Measurements from ENCODE around the gene NUP160. TPM values are rescaled to one million over a fixed set of nuclear protein-coding genes. Genes with fewer than 3 reads are reported as not detected.
"Not testable (repeated sequence)": the region's sequence is repeated elsewhere in the genome, so short reads cannot be mapped to it uniquely, and the experiment has no call there.

NUP160 gene
- total RNA-seq (25.8 TPM), polyA plus RNA-seq (ENCODE audit: insufficient read depth in 1 of 8, insufficient read length in 8 of 8, low replicate concordance in 1 of 8) (10 to 100 TPM; 25.7 to 38.5 (median 28.1) TPM)
- long read RNA-seq, donor 1, full-length matches to known transcripts = 1 of 1 reads
- long read RNA-seq, donor 1, partial matches to known transcripts = 0 of 1 reads
- long read RNA-seq, donor 1, other reads (novel, unspliced or antisense) = 0 of 1 reads
- long read RNA-seq, donor 2 = 0 reads
- long read RNA-seq, donor 3, full-length matches to known transcripts = 3 of 3 reads
- long read RNA-seq, donor 3, partial matches to known transcripts = 0 of 3 reads
- long read RNA-seq, donor 3, other reads (novel, unspliced or antisense) = 0 of 3 reads
- long read RNA-seq, donor 4, full-length matches to known transcripts = 1 of 1 reads
- long read RNA-seq, donor 4, partial matches to known transcripts = 0 of 1 reads
- long read RNA-seq, donor 4, other reads (novel, unspliced or antisense) = 0 of 1 reads
- long read RNA-seq, donor 5, full-length matches to known transcripts = 3 of 15 reads
- long read RNA-seq, donor 5, partial matches to known transcripts = 12 of 15 reads
- long read RNA-seq, donor 5, other reads (novel, unspliced or antisense) = 0 of 15 reads
- long read RNA-seq, donor 6, full-length matches to known transcripts = 6 of 6 reads
- long read RNA-seq, donor 6, partial matches to known transcripts = 0 of 6 reads
- long read RNA-seq, donor 6, other reads (novel, unspliced or antisense) = 0 of 6 reads
- long read RNA-seq, donor 7, full-length matches to known transcripts = 2 of 2 reads
- long read RNA-seq, donor 7, partial matches to known transcripts = 0 of 2 reads
- long read RNA-seq, donor 7, other reads (novel, unspliced or antisense) = 0 of 2 reads
- long read RNA-seq, donor 8, full-length matches to known transcripts = 3 of 3 reads
- long read RNA-seq, donor 8, partial matches to known transcripts = 0 of 3 reads
- long read RNA-seq, donor 8, other reads (novel, unspliced or antisense) = 0 of 3 reads
- long read RNA-seq, donor 9, full-length matches to known transcripts = 4 of 4 reads
- long read RNA-seq, donor 9, partial matches to known transcripts = 0 of 4 reads
- long read RNA-seq, donor 9, other reads (novel, unspliced or antisense) = 0 of 4 reads
- long read RNA-seq, donor 10, full-length matches to known transcripts = 2 of 7 reads
- long read RNA-seq, donor 10, partial matches to known transcripts = 5 of 7 reads
- long read RNA-seq, donor 10, other reads (novel, unspliced or antisense) = 0 of 7 reads
- long read RNA-seq, donor 11 = 0 reads

- Histone ChIP-seq H3K4me1 (ENCODE audit: control insufficient read depth, insufficient read depth, low read length) (peaks cover 14% of the 10 kb centered on the region), H3K4me3 (ENCODE audit: low read length) (peak within 1 kb of the TSS; percentile 99), H3K9me3 (replicated peaks; ENCODE audit: control insufficient read depth, low read depth, low read length) (no peaks in the 10 kb centered on the region), H3K36me3 (ENCODE audit: control insufficient read depth, insufficient read depth, low read length) (peaks cover 34% of the 10 kb centered on the region), H3K27ac (ENCODE audit: low read length) (peak within 1 kb of the TSS; percentile 97), H3K27me3 (ENCODE audit: control insufficient read depth, insufficient read depth, low read length) (no peaks in the 10 kb centered on the region)
- DNase-seq = peak; percentile 88
- under 1% methylated on average over 57 of the region's 66 CpGs for WGBS (ENCODE audit: insufficient coverage)
Observed at GRCh38 chr11:47847892-47848699, at the start of gene NUP160. Gene NUP160, minus strand, starts transcription at chr11:47848350. Its CDS starts 32 bp downstream, at chr11:47848318.

GRCh38 chr11:47896199-47896598, 48.0 kb upstream of the NUP160 start:
- Histone ChIP-seq H3K36me3 (ENCODE audit: control insufficient read depth, insufficient read depth, low read length) (no peaks in the 10 kb centered on the region), H3K27me3 (ENCODE audit: control insufficient read depth, insufficient read depth, low read length) (no peaks in the 10 kb centered on the region), H3K4me1 (ENCODE audit: control insufficient read depth, insufficient read depth, low read length) (no peaks in the 10 kb centered on the region), H3K27ac (ENCODE audit: low read length) (no peak overlapping the region), H3K4me3 (ENCODE audit: low read length) (no peak overlapping the region), H3K9me3 (replicated peaks; ENCODE audit: control insufficient read depth, low read depth, low read length) (no peaks in the 10 kb centered on the region)
- no peak for DNase-seq
- 93% methylated on average over 3 of the region's 7 CpGs for whole genome bisulfite sequencing (ENCODE audit: insufficient coverage)

- WGBS (ENCODE audit: insufficient coverage) = no CpG with 5 or more reads among the region's 2 CpGs
- H3K4me1 ChIP-seq (ENCODE audit: control insufficient read depth, insufficient read depth, low read length) = no peaks in the 10 kb centered on the region
- no peak for DNase-seq
- no peaks in the 10 kb centered on the region for H3K9me3 ChIP-seq (replicated peaks; ENCODE audit: control insufficient read depth, low read depth, low read length)
- no peaks in the 10 kb centered on the region for H3K36me3 ChIP-seq (ENCODE audit: control insufficient read depth, insufficient read depth, low read length)
- H3K27ac ChIP-seq (ENCODE audit: low read length) = no peak overlapping the region
- H3K4me3 ChIP-seq (ENCODE audit: low read length) = no peak overlapping the region
- no peaks in the 10 kb centered on the region for H3K27me3 ChIP-seq (ENCODE audit: control insufficient read depth, insufficient read depth, low read length)
Observed at GRCh38 chr11:47895035-47895434, 46.9 kb upstream of the NUP160 start.

- H3K4me3 ChIP-seq (ENCODE audit: low read length); H3K9me3 ChIP-seq (replicated peaks; ENCODE audit: control insufficient read depth, low read depth, low read length); H3K36me3 ChIP-seq (ENCODE audit: control insufficient read depth, insufficient read depth, low read length); H3K27me3 ChIP-seq (ENCODE audit: control insufficient read depth, insufficient read depth, low read length); DNase-seq; H3K27ac ChIP-seq (ENCODE audit: low read length); H3K4me1 ChIP-seq (ENCODE audit: control insufficient read depth, insufficient read depth, low read length): not testable (repeated sequence)
- 92% methylated on average over 33 of the region's 57 CpGs for WGBS (ENCODE audit: insufficient coverage)
Observed at GRCh38 chr11:47892546-47893276, 44.6 kb upstream of the NUP160 start.

DNA sequence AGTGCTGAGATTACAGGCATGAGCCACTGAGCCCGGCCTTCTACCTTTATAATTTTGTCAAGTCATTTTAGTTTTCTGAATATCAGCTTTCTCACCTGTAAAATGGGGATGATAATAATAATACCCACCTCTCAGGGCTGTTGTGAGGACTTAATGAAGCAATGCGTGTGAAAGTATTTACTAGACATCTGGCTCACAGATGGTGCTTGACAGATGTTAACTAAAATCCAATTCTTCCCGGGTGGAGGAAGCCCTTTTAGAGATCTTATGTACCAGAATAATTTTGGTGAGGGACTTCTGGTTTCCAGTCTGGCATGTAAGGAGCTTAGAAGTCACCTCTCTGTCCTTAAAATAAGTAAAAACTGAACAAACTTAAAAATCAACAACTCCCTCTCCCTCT, 43.7 kb upstream of the NUP160 start:
- Histone ChIP-seq H3K4me3 (ENCODE audit: low read length) (no peak overlapping the region), H3K36me3 (ENCODE audit: control insufficient read depth, insufficient read depth, low read length) (no peaks in the 10 kb centered on the region), H3K4me1 (ENCODE audit: control insufficient read depth, insufficient read depth, low read length) (no peaks in the 10 kb centered on the region), H3K9me3 (replicated peaks; ENCODE audit: control insufficient read depth, low read depth, low read length) (no peaks in the 10 kb centered on the region), H3K27me3 (ENCODE audit: control insufficient read depth, insufficient read depth, low read length) (no peaks in the 10 kb centered on the region), H3K27ac (ENCODE audit: low read length) (no peak overlapping the region)
- WGBS (ENCODE audit: insufficient coverage) = no CpG with 5 or more reads among the region's 3 CpGs
- no peak for DNase-seq

DNA sequence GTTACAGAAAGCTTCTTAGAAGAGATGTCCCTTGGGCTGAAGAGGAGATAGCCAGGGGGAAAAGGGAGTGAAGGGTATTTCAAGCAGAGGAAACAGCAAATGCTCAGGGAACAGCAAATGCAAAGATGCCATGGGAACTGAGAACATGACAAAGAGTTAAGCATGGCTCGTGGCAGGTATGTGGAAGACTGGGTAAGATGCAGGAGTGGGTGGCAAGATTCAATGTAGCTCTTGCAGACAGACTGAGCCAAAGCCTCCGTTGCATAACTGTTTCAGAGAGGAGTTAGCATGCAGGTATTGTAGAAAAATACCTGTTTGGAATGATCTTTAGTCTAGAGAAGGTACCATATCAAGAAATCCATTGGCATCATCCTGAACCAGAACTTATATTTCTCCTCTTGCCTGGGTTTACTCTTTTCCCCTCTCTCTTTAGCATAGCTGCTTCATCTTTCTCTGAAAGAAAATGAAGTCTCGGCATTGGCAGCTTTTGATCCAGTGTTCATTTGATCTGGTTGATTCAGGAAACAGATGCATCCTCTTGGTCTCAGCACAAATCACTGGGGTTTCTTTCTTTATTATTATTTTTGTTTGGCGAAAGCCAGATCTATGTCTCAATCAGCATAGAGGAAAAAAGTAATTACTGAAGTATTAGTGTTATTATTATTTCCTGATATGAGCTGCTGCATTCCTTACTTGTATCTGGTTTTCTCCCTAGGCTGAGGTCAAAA, 41.7 kb upstream of the NUP160 start:
- Histone ChIP-seq H3K36me3 (ENCODE audit: control insufficient read depth, insufficient read depth, low read length) (no peaks in the 10 kb centered on the region), H3K4me3 (ENCODE audit: low read length) (no peak overlapping the region), H3K9me3 (replicated peaks; ENCODE audit: control insufficient read depth, low read depth, low read length) (no peaks in the 10 kb centered on the region), H3K4me1 (ENCODE audit: control insufficient read depth, insufficient read depth, low read length) (peaks cover 4% of the 10 kb centered on the region), H3K27me3 (ENCODE audit: control insufficient read depth, insufficient read depth, low read length) (no peaks in the 10 kb centered on the region), H3K27ac (ENCODE audit: low read length) (no peak overlapping the region)
- 29% methylated on average over 1 of the region's 4 CpGs for WGBS (ENCODE audit: insufficient coverage)
- DNase-seq = peak; percentile 78

DNA sequence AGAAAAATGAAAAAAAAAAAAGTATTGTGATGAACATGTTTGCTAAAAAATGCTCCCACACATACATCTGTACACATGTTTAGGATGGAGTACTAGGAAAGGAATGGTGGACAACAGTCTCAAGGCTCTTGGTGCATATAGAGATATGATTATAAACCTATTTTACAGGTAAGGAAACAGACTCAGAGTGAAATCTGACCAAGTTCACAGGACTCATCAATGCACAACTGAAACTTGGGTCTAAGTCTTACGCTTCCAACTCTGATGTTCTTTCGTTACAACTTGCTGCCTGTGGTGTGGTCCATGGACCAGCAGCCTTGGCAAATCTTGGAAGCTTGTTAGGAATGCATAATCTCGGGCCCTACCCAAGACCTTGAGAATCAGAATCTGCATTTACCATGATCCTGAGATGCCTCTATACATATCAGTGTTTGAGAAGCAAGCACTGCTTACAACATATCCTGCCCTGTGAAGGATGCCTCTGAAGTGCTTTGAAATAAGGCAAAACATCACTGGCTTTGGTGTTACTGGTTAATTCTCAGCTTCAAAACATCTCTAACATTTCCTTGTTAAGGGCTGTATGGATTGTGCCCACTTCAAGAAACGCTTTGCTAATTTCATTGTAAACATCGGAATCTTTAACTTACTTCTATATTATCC, 39.9 kb upstream of the NUP160 start:
- Histone ChIP-seq H3K4me1 (ENCODE audit: control insufficient read depth, insufficient read depth, low read length) (peaks cover 4% of the 10 kb centered on the region), H3K9me3 (replicated peaks; ENCODE audit: control insufficient read depth, low read depth, low read length) (no peaks in the 10 kb centered on the region), H3K27ac (ENCODE audit: low read length) (no peak overlapping the region), H3K27me3 (ENCODE audit: control insufficient read depth, insufficient read depth, low read length) (no peaks in the 10 kb centered on the region), H3K4me3 (ENCODE audit: low read length) (no peak overlapping the region), H3K36me3 (ENCODE audit: control insufficient read depth, insufficient read depth, low read length) (no peaks in the 10 kb centered on the region)
- 97% methylated on average over 3 of the region's 5 CpGs for WGBS (ENCODE audit: insufficient coverage)
- no peak for DNase-seq

GRCh38 chr11:47886096-47886495, 37.9 kb upstream of the NUP160 start:
- Histone ChIP-seq H3K4me3 (ENCODE audit: low read length) (no peak overlapping the region), H3K4me1 (ENCODE audit: control insufficient read depth, insufficient read depth, low read length) (peaks cover 4% of the 10 kb centered on the region), H3K27ac (ENCODE audit: low read length) (peak overlapping the region; percentile 67), H3K36me3 (ENCODE audit: control insufficient read depth, insufficient read depth, low read length) (no peaks in the 10 kb centered on the region), H3K27me3 (ENCODE audit: control insufficient read depth, insufficient read depth, low read length) (no peaks in the 10 kb centered on the region), H3K9me3 (replicated peaks; ENCODE audit: control insufficient read depth, low read depth, low read length) (no peaks in the 10 kb centered on the region)
- WGBS (ENCODE audit: insufficient coverage) = no CpG with 5 or more reads among the region's 6 CpGs
- DNase-seq = peak; percentile 93

Measured in muscle of leg (tissue), 16 donors.